Breast epithelium (tissue), 3 donors: ENCODE measurements around the gene ANTXR1.

ENCODE experiments used
- POLR2AphosphoS5 ChIP-seq, 3 donors: sonication (generic); formaldehyde crosslinking; IDR thresholded peaks; one replicate each; pipeline ENCODE4 v1.6.1; 2017; ENCODE audit warnings: antibody characterized with exemption in 3 of 3
- TF ChIP-seq, protein P1 (sequence below), 3 donors: fragments of 450-650 bp; IDR thresholded peaks; one replicate each; pipeline ENCODE4 v1.5.1; 2016 to 2017; ENCODE audit warnings: antibody characterized with exemption in 3 of 3, mild to moderate bottlenecking in 3 of 3, moderate library complexity in 3 of 3

DNA sequence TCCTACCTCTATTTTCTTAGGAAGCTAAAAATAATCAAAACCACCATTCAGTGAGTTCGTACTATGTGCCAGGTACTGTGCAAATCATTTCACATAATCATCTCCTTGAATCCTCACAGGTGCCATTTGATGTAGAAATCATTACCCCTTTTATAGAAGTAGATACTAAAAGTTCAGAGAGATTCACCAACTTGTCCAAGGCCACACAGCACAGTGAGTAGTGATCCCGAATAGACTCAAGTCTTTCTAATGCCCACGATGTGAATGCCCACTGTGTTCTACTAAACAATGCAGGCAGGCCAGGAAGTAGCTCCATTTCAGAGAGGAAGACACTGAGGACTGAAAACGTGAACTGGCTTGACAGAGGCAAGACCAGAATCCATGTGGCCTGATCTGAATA, 68.8 kb downstream of the ANTXR1 start:
- TF ChIP-seq, protein P1, sequence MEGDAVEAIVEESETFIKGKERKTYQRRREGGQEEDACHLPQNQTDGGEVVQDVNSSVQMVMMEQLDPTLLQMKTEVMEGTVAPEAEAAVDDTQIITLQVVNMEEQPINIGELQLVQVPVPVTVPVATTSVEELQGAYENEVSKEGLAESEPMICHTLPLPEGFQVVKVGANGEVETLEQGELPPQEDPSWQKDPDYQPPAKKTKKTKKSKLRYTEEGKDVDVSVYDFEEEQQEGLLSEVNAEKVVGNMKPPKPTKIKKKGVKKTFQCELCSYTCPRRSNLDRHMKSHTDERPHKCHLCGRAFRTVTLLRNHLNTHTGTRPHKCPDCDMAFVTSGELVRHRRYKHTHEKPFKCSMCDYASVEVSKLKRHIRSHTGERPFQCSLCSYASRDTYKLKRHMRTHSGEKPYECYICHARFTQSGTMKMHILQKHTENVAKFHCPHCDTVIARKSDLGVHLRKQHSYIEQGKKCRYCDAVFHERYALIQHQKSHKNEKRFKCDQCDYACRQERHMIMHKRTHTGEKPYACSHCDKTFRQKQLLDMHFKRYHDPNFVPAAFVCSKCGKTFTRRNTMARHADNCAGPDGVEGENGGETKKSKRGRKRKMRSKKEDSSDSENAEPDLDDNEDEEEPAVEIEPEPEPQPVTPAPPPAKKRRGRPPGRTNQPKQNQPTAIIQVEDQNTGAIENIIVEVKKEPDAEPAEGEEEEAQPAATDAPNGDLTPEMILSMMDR (IDR thresholded peaks at IDR 0.05): no peak
- no peak for TF ChIP-seq POLR2AphosphoS5 (IDR thresholded peaks at IDR 0.05)
